ENCODE results near the gene CDC42EP4. TPM values are rescaled to one million over a fixed set of nuclear protein-coding genes. Genes with fewer than 3 reads are reported as not detected.

The CDC42EP4 gene
- total RNA-seq, 1 donor from 2014 or later, result 44.6 TPM

DNA sequence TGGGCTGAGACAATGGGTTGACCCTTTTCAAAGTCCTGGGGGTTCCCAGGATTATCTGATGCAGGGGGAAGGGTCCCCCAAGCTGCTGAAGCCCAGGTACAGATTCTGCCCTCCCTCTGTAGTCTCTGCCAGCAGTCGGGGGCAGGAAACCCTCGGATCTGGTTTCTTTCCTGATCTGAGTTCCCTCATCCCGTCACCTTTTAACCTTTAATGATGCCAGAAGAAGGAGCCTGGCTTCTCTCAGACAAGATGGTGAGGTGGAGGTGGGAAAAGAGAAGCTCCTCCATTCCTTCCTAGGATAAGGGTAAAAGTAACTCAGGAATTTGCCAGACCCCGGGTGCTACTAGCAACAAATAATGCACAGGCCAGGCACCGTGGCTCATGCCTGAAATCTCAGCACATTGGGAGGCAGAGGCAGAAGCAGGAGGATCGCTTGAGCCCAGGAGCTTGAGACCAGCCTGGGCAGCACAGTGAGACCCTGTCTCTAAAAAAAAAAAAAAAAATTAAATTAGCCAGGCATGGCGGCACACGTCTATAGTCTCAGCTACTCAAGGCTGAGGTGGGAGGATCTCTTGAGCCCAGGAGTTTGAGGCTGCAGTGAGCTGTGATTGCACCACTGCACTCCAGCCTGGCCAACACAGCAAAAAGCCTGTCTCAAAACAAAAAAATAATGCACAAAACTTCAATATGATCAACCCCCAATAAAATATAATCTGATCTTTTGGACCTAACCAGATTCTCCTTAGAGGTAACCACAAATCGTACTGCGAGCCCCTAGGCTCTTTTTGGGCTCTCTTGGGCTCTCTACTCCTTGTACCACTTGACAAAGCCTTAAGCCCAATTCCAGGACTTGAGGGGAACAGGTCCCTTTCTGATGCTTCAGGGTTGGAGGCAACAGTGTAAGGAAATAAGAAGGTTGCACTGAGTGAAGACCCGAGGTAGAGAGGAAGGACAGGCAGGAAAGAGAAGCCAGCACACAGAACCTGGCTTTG is 5.7 kb downstream of the CDC42EP4 start:
- DNase-seq (no peak), ATAC-seq (no peak)
- Histone ChIP-seq H3K4me1 (peaks cover 89% of the 10 kb centered on the region), H3K4me3 (peak overlapping the region; percentile 41), H3K27me3 (ENCODE audit: low read depth) (no peaks in the 10 kb centered on the region), H3K27ac (peak overlapping the region; percentile 99), H3K9me3 (no peaks in the 10 kb centered on the region), H3K36me3 (no peaks in the 10 kb centered on the region)
- intact Hi-C loops (cut with DNase I), result no loop called here
- TF ChIP-seq, protein P1, sequence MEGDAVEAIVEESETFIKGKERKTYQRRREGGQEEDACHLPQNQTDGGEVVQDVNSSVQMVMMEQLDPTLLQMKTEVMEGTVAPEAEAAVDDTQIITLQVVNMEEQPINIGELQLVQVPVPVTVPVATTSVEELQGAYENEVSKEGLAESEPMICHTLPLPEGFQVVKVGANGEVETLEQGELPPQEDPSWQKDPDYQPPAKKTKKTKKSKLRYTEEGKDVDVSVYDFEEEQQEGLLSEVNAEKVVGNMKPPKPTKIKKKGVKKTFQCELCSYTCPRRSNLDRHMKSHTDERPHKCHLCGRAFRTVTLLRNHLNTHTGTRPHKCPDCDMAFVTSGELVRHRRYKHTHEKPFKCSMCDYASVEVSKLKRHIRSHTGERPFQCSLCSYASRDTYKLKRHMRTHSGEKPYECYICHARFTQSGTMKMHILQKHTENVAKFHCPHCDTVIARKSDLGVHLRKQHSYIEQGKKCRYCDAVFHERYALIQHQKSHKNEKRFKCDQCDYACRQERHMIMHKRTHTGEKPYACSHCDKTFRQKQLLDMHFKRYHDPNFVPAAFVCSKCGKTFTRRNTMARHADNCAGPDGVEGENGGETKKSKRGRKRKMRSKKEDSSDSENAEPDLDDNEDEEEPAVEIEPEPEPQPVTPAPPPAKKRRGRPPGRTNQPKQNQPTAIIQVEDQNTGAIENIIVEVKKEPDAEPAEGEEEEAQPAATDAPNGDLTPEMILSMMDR (IDR thresholded peaks at IDR 0.05), result no peak

DNA sequence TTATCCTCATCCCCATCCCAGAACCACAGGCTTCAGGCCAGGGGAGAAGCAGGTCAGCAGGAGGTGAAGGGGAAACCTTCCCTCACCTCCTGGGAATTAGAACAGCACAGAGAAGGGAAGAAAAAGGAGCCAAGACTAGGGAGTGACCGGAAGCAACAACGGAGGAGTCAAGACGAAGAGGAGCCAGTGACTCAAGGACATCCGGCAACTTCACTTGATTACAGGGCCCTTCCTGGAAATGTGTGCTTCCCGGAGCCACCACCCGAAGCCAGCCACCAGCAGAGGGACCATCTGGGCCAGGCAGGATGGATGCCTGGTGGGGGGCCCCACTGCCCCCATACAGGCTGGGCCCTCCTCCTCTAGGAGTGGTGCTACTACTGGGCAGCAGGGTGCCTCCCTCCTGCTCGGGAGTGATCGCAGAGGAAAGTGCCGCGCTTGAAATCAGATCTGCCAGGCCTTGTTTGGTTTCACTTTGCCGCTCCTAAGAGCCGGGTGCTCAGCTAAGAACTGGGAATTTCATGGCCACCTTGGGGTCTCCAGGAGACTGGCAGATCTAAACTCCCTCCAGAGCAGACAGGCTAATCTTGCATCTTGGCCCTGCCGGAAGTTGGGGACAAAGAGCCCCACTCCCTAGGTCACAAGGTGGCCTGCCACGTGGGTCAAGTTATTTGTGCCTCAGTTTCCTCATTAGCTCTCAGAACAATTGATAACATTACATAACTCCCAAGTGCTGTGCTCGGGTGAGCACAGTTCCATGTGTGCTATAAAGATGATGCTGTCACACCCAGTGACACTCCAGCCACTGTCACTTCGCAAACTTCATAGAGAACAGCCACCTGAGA is 6.6 kb downstream of the CDC42EP4 start:
- peak overlapping the region; percentile 41 for H3K4me3 ChIP-seq
- DNase-seq (peak; percentile 75), ATAC-seq (peak; percentile 63 to 68)
- peak overlapping the region; percentile 99 for H3K27ac ChIP-seq
- TF ChIP-seq, protein P1 (IDR thresholded peaks at IDR 0.05), result peak; percentile 45
- intact Hi-C loops (cut with DNase I), result no loop called here
- peaks cover 95% of the 10 kb centered on the region for H3K4me1 ChIP-seq
- no peaks in the 10 kb centered on the region for H3K27me3 ChIP-seq (ENCODE audit: low read depth)
- H3K9me3 ChIP-seq, result no peaks in the 10 kb centered on the region
- no peaks in the 10 kb centered on the region for H3K36me3 ChIP-seq

DNA sequence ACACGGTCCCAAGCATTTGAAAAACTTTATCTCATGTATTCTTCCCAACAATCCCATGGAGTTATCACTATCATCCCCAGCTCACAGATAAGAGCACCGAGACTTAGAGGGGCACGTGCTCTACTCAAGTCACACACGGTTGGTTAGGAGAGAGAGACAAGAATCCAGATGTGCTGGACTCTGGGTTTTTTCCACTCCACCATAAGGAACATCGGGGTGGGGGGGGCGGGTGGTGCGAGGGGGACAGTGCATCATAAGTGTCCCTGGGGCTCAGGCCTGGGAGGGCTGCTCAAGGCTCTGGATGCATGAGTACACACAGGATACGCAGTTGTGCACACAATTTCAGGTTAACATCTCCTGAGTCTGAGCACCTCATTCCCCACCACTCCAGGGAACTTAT is 7.4 kb downstream of the CDC42EP4 start:
- H3K9me3 ChIP-seq, result no peaks in the 10 kb centered on the region
- peak overlapping the region; percentile 99 for H3K27ac ChIP-seq
- intact Hi-C loops (cut with DNase I), result no loop called here
- H3K36me3 ChIP-seq, result no peaks in the 10 kb centered on the region
- ATAC-seq, result no peak
- peak overlapping the region; percentile 41 for H3K4me3 ChIP-seq
- H3K27me3 ChIP-seq (ENCODE audit: low read depth), result no peaks in the 10 kb centered on the region
- peaks cover 95% of the 10 kb centered on the region for H3K4me1 ChIP-seq
- no peak for DNase-seq
- TF ChIP-seq, protein P1 (IDR thresholded peaks at IDR 0.05), result no peak

DNA sequence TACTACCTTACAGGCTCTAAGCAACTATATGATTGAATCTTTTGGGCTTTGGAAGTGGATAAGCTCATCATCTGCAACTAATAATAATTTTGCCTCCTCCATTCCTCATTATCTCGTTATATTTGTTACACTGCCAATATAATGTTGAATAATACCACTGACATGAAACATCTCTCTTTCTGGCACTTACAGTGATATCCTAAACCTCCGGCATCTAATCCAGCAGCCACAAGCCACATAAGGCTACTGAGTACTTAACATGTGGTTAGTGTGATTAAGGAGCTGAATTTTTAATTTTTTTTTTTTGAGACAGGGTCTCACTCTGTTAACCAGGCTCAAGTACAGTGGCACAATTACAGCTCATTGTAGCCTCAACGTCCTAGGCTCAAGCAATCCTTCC is 9.6 kb downstream of the CDC42EP4 start:
- no peaks in the 10 kb centered on the region for H3K27me3 ChIP-seq (ENCODE audit: low read depth)
- TF ChIP-seq, protein P1 (IDR thresholded peaks at IDR 0.05), result no peak
- ATAC-seq, result no peak
- no peaks in the 10 kb centered on the region for H3K9me3 ChIP-seq
- DNase-seq, result no peak
- H3K36me3 ChIP-seq, result no peaks in the 10 kb centered on the region
- intact Hi-C loops (cut with DNase I), result no loop called here
- H3K4me3 ChIP-seq, result no peak overlapping the region
- H3K27ac ChIP-seq, result no peak overlapping the region
- H3K4me1 ChIP-seq, result peaks cover 88% of the 10 kb centered on the region

DNA sequence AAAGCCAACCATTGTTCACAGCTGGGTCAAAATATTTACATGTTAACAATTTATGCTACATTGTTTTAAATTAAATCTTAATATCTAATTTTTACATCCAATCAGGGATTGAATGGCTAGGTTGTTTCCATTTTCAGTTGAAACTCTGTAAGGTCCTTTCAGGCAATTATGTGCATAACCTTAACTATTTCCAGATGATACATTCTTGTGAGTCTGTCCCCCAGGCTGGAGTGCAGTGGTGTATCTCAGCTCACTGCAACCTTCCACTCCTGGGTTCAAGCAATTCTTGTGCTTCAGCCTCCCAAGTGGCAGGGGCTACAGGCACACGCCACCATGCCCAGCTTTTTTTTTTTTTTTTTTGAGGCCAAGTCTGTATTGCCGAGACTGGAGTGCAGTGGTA is 10.4 kb downstream of the CDC42EP4 start:
- peaks cover 80% of the 10 kb centered on the region for H3K4me1 ChIP-seq

More for the DNA sequence above, 10.4 kb downstream of the CDC42EP4 start:
- TF ChIP-seq, protein P1 (IDR thresholded peaks at IDR 0.05), result no peak
- ATAC-seq, result no peak
- H3K4me3 ChIP-seq, result no peak overlapping the region
- no peak overlapping the region for H3K27ac ChIP-seq
- DNase-seq, result no peak
- no peaks in the 10 kb centered on the region for H3K27me3 ChIP-seq (ENCODE audit: low read depth)
- H3K9me3 ChIP-seq, result no peaks in the 10 kb centered on the region
- intact Hi-C loops (cut with DNase I), result no loop called here
- H3K36me3 ChIP-seq, result no peaks in the 10 kb centered on the region
